ENCODE data around the gene BANK1. TPM values are rescaled to one million over a fixed set of nuclear protein-coding genes. Genes with fewer than 3 reads are reported as not detected.

The BANK1 gene
- total and polyA plus RNA-seq, 10 of the 15 experiments (the other 5 are each of a cell fraction or from before 2014, with no cell fraction given): 0.13 to 2.1 (median 0.42) TPM

DNA sequence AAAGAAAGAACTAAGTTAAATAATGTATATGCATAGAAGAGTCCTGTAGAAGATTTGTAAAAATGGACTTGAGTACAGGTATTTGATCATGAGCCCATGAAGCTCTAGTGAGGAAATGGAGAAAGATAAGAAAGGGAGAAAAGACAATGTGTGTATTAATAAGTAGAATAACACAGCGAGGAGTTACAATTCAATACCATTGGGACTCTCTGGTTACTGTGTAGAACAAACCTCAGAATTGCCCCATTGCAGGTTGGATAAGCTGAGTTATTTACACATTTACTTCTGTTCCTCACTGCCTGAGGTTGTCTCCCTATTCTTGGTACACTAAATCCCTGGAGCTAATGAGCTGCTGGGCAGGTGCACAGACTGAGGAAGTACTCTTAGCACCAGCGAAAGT is 33.3 kb downstream of the BANK1 start:
- ATAC-seq: no peak
- ChIA-PET CTCF (interaction anchor here (1.2 kb wide), 1 partner anchor 10 kb away, joined by 3 read pairs; no protein-coding TSS in a partner anchor), SMC1A (ENCODE audit: uncharacterized antibody, unreplicated experiment) (no interaction called here), RAD21 (ENCODE audit: unreplicated experiment) (no interaction called here), POLR2A (no interaction called here)
- DNase-seq (ENCODE audit: low read depth, low spot score): no peak
- FAIRE-seq: no peak
- H3K4me2 ChIP-seq (ENCODE audit: control insufficient read depth, insufficient read depth): no peak overlapping the region
- no peak overlapping the region for H3K9ac ChIP-seq (ENCODE audit: control insufficient read depth, insufficient read depth, low read length)
- no peak overlapping the region for H3K4me3 ChIP-seq
- H4K20me1 ChIP-seq (ENCODE audit: control insufficient read depth, insufficient read depth): no peaks in the 10 kb centered on the region
- H3K79me2 ChIP-seq (ENCODE audit: control insufficient read depth, insufficient read depth, low read length): no peaks in the 10 kb centered on the region
- H3K27me3 ChIP-seq (replicated peaks in 1 of 2; ENCODE audit: control insufficient read depth in 2 of 2, insufficient read depth in 2 of 2, low read length in 1 of 2): no peaks in the 10 kb centered on the region
- H3K9me3 ChIP-seq (replicated peaks; ENCODE audit: control insufficient read depth, insufficient read depth, low read length): no peaks in the 10 kb centered on the region
- H2AFZ ChIP-seq (ENCODE audit: control insufficient read depth, low read depth, low read length): no peak overlapping the region
- 0% methylated on average over 2 of the region's 2 CpGs for WGBS (ENCODE audit: insufficient coverage, insufficient replicate concordance, low lambda C conversion rate, missing lambda C conversion rate)
- BruUV-seq (replicated peaks): no TSS peak
- TF ChIP-seq PAX8 (IDR thresholded peaks at IDR 0.05) (no peak), ZBED1 (IDR thresholded peaks at IDR 0.05; ENCODE audit: borderline replicate concordance) (no peak), TARDBP (IDR thresholded peaks at IDR 0.05; ENCODE audit: borderline replicate concordance) (no peak), JUNB (IDR thresholded peaks at IDR 0.05) (no peak), YBX1 (IDR thresholded peaks at IDR 0.05) (no peak), ETV6 (conservative IDR thresholded peaks at IDR 0.05 in 1 of 2, IDR thresholded peaks at IDR 0.05 in 1 of 2; ENCODE audit: borderline replicate concordance in 1 of 2, low read depth in 1 of 2) (no peak), TCF3 (IDR thresholded peaks at IDR 0.05; ENCODE audit: borderline replicate concordance, insufficient read depth, low read depth, low read length) (no peak)
- TF ChIP-seq, protein P1, sequence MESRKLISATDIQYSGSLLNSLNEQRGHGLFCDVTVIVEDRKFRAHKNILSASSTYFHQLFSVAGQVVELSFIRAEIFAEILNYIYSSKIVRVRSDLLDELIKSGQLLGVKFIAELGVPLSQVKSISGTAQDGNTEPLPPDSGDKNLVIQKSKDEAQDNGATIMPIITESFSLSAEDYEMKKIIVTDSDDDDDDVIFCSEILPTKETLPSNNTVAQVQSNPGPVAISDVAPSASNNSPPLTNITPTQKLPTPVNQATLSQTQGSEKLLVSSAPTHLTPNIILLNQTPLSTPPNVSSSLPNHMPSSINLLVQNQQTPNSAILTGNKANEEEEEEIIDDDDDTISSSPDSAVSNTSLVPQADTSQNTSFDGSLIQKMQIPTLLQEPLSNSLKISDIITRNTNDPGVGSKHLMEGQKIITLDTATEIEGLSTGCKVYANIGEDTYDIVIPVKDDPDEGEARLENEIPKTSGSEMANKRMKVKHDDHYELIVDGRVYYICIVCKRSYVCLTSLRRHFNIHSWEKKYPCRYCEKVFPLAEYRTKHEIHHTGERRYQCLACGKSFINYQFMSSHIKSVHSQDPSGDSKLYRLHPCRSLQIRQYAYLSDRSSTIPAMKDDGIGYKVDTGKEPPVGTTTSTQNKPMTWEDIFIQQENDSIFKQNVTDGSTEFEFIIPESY (IDR thresholded peaks at IDR 0.05): no peak
- TF ChIP-seq, protein P2, sequence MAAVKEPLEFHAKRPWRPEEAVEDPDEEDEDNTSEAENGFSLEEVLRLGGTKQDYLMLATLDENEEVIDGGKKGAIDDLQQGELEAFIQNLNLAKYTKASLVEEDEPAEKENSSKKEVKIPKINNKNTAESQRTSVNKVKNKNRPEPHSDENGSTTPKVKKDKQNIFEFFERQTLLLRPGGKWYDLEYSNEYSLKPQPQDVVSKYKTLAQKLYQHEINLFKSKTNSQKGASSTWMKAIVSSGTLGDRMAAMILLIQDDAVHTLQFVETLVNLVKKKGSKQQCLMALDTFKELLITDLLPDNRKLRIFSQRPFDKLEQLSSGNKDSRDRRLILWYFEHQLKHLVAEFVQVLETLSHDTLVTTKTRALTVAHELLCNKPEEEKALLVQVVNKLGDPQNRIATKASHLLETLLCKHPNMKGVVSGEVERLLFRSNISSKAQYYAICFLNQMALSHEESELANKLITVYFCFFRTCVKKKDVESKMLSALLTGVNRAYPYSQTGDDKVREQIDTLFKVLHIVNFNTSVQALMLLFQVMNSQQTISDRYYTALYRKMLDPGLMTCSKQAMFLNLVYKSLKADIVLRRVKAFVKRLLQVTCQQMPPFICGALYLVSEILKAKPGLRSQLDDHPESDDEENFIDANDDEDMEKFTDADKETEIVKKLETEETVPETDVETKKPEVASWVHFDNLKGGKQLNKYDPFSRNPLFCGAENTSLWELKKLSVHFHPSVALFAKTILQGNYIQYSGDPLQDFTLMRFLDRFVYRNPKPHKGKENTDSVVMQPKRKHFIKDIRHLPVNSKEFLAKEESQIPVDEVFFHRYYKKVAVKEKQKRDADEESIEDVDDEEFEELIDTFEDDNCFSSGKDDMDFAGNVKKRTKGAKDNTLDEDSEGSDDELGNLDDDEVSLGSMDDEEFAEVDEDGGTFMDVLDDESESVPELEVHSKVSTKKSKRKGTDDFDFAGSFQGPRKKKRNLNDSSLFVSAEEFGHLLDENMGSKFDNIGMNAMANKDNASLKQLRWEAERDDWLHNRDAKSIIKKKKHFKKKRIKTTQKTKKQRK (IDR thresholded peaks at IDR 0.05; ENCODE audit: low read depth, low read length): no peak
- TF ChIP-seq, protein P3, sequence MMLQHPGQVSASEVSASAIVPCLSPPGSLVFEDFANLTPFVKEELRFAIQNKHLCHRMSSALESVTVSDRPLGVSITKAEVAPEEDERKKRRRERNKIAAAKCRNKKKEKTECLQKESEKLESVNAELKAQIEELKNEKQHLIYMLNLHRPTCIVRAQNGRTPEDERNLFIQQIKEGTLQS (IDR thresholded peaks at IDR 0.05; ENCODE audit: borderline replicate concordance, extremely low read depth, low read depth, low read length): no peak
- no peak overlapping the region for H3K27ac ChIP-seq (ENCODE audit: control insufficient read depth, insufficient read depth)
- no peaks in the 10 kb centered on the region for H3K4me1 ChIP-seq (ENCODE audit: control insufficient read depth, insufficient read depth, low read length)
- in situ Hi-C loops (cut with MboI) (no loop called here), intact Hi-C loops (cut with micrococcal nuclease; ENCODE audit: unreplicated experiment) (no loop called here)
- H3K36me3 ChIP-seq (ENCODE audit: control insufficient read depth in 2 of 2, insufficient read depth in 2 of 2, low read length in 1 of 2): no peaks in the 10 kb centered on the region

Data from GM12878 (cell line).